ENCODE data around the gene GCK. TPM values are rescaled to one million over a fixed set of nuclear protein-coding genes. Genes with fewer than 3 reads are reported as not detected.

Gene GCK
- total RNA-seq, 1 donor from 2014 or later = 1.7 TPM

- no peak overlapping the region for H3K4me3 ChIP-seq
- H3K27me3 ChIP-seq = no peaks in the 10 kb centered on the region
- intact Hi-C loops (cut with DNase I) = no loop called here
- H3K9me3 ChIP-seq = no peaks in the 10 kb centered on the region
- H3K36me3 ChIP-seq = peaks cover 0 to 3% of the 10 kb centered on the region in 2 donors
- no peaks in the 10 kb centered on the region for H3K4me1 ChIP-seq
- H3K27ac ChIP-seq = no peak overlapping the region
- no peak for DNase-seq (ENCODE audit: extremely low spot score in 2 of 2)
- no peak for TF ChIP-seq POLR2A (IDR thresholded peaks at IDR 0.05)
- no peak for TF ChIP-seq CTCF (IDR thresholded peaks at IDR 0.05)
- no peak for TF ChIP-seq POLR2AphosphoS5 (IDR thresholded peaks at IDR 0.05; ENCODE audit: insufficient read depth in 1 of 2, low read depth in 1 of 2)
These were observed 28.7 kb upstream of the GCK start for GRCh38 chr7:44217852-44218402.

GRCh38 chr7:44217223-44217714 lies 28.0 kb upstream of the GCK start:
- Histone ChIP-seq H3K27me3 (no peaks in the 10 kb centered on the region), H3K9me3 (no peaks in the 10 kb centered on the region), H3K4me3 (no peak overlapping the region), H3K36me3 (peaks cover 0 to 10% of the 10 kb centered on the region in 2 donors), H3K27ac (no peak overlapping the region), H3K4me1 (no peaks in the 10 kb centered on the region)
- TF ChIP-seq POLR2A (IDR thresholded peaks at IDR 0.05) (no peak), POLR2AphosphoS5 (IDR thresholded peaks at IDR 0.05; ENCODE audit: insufficient read depth in 1 of 2, low read depth in 1 of 2) (no peak), CTCF (IDR thresholded peaks at IDR 0.05) (no peak)
- intact Hi-C loops (cut with DNase I) = no loop called here
- no peak for DNase-seq (ENCODE audit: extremely low spot score in 2 of 2)

- Histone ChIP-seq H3K27me3 (no peaks in the 10 kb centered on the region), H3K9me3 (no peaks in the 10 kb centered on the region), H3K4me3 (no peak overlapping the region), H3K36me3 (peaks cover 0 to 16% of the 10 kb centered on the region in 2 donors), H3K27ac (no peak overlapping the region), H3K4me1 (no peaks in the 10 kb centered on the region)
- DNase-seq (ENCODE audit: extremely low spot score in 2 of 2) = no peak
- intact Hi-C loops (cut with DNase I) = no loop called here
- TF ChIP-seq CTCF (IDR thresholded peaks at IDR 0.05) (no peak), POLR2A (IDR thresholded peaks at IDR 0.05) (no peak), POLR2AphosphoS5 (IDR thresholded peaks at IDR 0.05; ENCODE audit: insufficient read depth in 1 of 2, low read depth in 1 of 2) (no peak)
These were observed 27.4 kb upstream of the GCK start for GRCh38 chr7:44216521-44217222.

- Histone ChIP-seq H3K4me3 (no peak overlapping the region), H3K4me1 (no peaks in the 10 kb centered on the region), H3K27ac (no peak overlapping the region), H3K27me3 (no peaks in the 10 kb centered on the region), H3K36me3 (peaks cover 0 to 22% of the 10 kb centered on the region in 2 donors), H3K9me3 (no peaks in the 10 kb centered on the region)
- intact Hi-C loops (cut with DNase I) = no loop called here
- TF ChIP-seq POLR2AphosphoS5 (IDR thresholded peaks at IDR 0.05; ENCODE audit: insufficient read depth in 1 of 2, low read depth in 1 of 2) (no peak), POLR2A (IDR thresholded peaks at IDR 0.05) (no peak), CTCF (IDR thresholded peaks at IDR 0.05) (no peak)
- no peak for DNase-seq (ENCODE audit: extremely low spot score in 2 of 2)
These were observed 26.8 kb upstream of the GCK start for GRCh38 chr7:44216019-44216418.

- H3K36me3 ChIP-seq = peaks cover 0 to 27% of the 10 kb centered on the region in 2 donors
- H3K4me3 ChIP-seq = no peak overlapping the region
- H3K4me1 ChIP-seq = no peaks in the 10 kb centered on the region
- no peaks in the 10 kb centered on the region for H3K27me3 ChIP-seq
- no peak for DNase-seq (ENCODE audit: extremely low spot score in 2 of 2)
- no peaks in the 10 kb centered on the region for H3K9me3 ChIP-seq
- TF ChIP-seq POLR2A (IDR thresholded peaks at IDR 0.05) (no peak), CTCF (IDR thresholded peaks at IDR 0.05) (no peak), POLR2AphosphoS5 (IDR thresholded peaks at IDR 0.05; ENCODE audit: insufficient read depth in 1 of 2, low read depth in 1 of 2) (no peak)
- H3K27ac ChIP-seq = no peak overlapping the region
- intact Hi-C loops (cut with DNase I) = no loop called here
These were observed 26.3 kb upstream of the GCK start for GRCh38 chr7:44215531-44215930.

Data from vagina (tissue), 2 donors.